ENCODE measurements around the gene TAGAP. TPM values are rescaled to one million over a fixed set of nuclear protein-coding genes. Genes with fewer than 3 reads are reported as not detected.

The TAGAP gene
- total and polyA plus RNA-seq, 10 of the 15 experiments (the other 5 are each of a cell fraction or from before 2014, with no cell fraction given) = 5.3 to 27.4 (median 18.9) TPM

DNA sequence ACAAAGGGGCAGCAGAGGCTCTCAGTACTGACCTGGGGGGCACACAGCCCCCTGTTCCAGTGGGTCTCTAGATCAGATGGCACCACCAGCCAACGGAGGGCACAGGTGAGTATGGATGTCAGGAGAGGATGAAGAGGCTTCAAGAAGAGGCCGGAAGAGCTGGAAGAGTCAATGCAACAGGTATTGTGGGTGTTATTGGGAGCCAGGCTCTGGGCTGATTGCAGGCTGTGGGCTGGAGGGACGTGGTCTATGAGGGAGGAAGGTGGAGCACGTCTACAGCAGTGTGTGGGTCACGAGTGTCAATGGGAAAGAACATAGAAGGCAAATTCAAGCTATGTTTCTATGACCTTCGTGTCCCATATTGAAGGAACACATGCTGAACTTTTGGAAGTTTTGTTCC, 18.8 kb upstream of the TAGAP start:
- FAIRE-seq = no peak
- in situ Hi-C loops (cut with MboI) = no loop called here
- Histone ChIP-seq H3K27ac (ENCODE audit: control insufficient read depth, insufficient read depth) (no peak overlapping the region), H3K9ac (ENCODE audit: control insufficient read depth, insufficient read depth, low read length) (no peak overlapping the region), H3K4me1 (ENCODE audit: control insufficient read depth, insufficient read depth, low read length) (peaks cover 11% of the 10 kb centered on the region), H3K4me2 (ENCODE audit: control insufficient read depth, insufficient read depth) (no peak overlapping the region), H2AFZ (ENCODE audit: control insufficient read depth, low read depth, low read length) (no peak overlapping the region), H4K20me1 (ENCODE audit: control insufficient read depth, insufficient read depth) (no peaks in the 10 kb centered on the region), H3K36me3 (ENCODE audit: control insufficient read depth in 2 of 2, insufficient read depth in 2 of 2, low read length in 1 of 2) (no peaks in the 10 kb centered on the region), H3K79me2 (ENCODE audit: control insufficient read depth, insufficient read depth, low read length) (no peaks in the 10 kb centered on the region), H3K9me3 (replicated peaks; ENCODE audit: control insufficient read depth, insufficient read depth, low read length) (no peaks in the 10 kb centered on the region; the same call in 2 of the 3 replicates), H3K4me3 (no peak overlapping the region), H3K27me3 (replicated peaks in 1 of 2; ENCODE audit: control insufficient read depth in 2 of 2, insufficient read depth in 2 of 2, low read length in 1 of 2) (peaks cover 0 to 4% of the 10 kb centered on the region in 2 experiments; a peak in 1 of 4 replicates)
- SMC1A ChIA-PET (ENCODE audit: uncharacterized antibody, unreplicated experiment) = interaction anchor here (0.7 to 4.5 kb wide), 17 partner anchors 10 to 43 kb away, joined by 3 to 34 read pairs (median 5); partner anchors contain the start of gene TAGAP
- CTCF ChIA-PET = interaction anchor here (0.6 to 3.0 kb wide), 12 partner anchors 9 to 56 kb away, joined by 3 to 7 read pairs (median 4); partner anchors contain the start of gene TAGAP
- POLR2A ChIA-PET = interaction anchor here (0.6 to 1.9 kb wide), 9 partner anchors 9 to 738 kb away, joined by 3 to 6 read pairs (median 3); partner anchors contain the start of genes RSPH3 and TAGAP
- intact Hi-C loops (cut with micrococcal nuclease; ENCODE audit: unreplicated experiment) = no loop called here
- TF ChIP-seq MYC (IDR thresholded peaks at IDR 0.05; ENCODE audit: insufficient read depth, insufficient read length, insufficient replicate concordance, low read length, severe bottlenecking) (no peak), TCF7 (IDR thresholded peaks at IDR 0.05; ENCODE audit: borderline replicate concordance) (no peak)
- TF ChIP-seq, protein P1, sequence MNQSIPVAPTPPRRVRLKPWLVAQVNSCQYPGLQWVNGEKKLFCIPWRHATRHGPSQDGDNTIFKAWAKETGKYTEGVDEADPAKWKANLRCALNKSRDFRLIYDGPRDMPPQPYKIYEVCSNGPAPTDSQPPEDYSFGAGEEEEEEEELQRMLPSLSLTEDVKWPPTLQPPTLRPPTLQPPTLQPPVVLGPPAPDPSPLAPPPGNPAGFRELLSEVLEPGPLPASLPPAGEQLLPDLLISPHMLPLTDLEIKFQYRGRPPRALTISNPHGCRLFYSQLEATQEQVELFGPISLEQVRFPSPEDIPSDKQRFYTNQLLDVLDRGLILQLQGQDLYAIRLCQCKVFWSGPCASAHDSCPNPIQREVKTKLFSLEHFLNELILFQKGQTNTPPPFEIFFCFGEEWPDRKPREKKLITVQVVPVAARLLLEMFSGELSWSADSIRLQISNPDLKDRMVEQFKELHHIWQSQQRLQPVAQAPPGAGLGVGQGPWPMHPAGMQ (IDR thresholded peaks at IDR 0.05; ENCODE audit: borderline replicate concordance) = no peak
- TF ChIP-seq, protein P2, sequence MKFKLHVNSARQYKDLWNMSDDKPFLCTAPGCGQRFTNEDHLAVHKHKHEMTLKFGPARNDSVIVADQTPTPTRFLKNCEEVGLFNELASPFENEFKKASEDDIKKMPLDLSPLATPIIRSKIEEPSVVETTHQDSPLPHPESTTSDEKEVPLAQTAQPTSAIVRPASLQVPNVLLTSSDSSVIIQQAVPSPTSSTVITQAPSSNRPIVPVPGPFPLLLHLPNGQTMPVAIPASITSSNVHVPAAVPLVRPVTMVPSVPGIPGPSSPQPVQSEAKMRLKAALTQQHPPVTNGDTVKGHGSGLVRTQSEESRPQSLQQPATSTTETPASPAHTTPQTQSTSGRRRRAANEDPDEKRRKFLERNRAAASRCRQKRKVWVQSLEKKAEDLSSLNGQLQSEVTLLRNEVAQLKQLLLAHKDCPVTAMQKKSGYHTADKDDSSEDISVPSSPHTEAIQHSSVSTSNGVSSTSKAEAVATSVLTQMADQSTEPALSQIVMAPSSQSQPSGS (IDR thresholded peaks at IDR 0.05; ENCODE audit: low read length) = no peak
- no TSS peak for BruUV-seq (replicated peaks)
- no peak for DNase-seq (ENCODE audit: low read depth, low spot score)
- RAD21 ChIA-PET (ENCODE audit: unreplicated experiment) = interaction anchor here (0.9 to 3.9 kb wide), 9 partner anchors 9 to 40 kb away, joined by 3 to 15 read pairs (median 4); partner anchors contain the start of gene TAGAP
- ATAC-seq = no peak
- 71% methylated on average over 6 of the region's 6 CpGs for WGBS (ENCODE audit: insufficient coverage, insufficient replicate concordance, low lambda C conversion rate, missing lambda C conversion rate)
